Measurements from ENCODE around the gene CHMP6. TPM values are rescaled to one million over a fixed set of nuclear protein-coding genes. Genes with fewer than 3 reads are reported as not detected.

Gene CHMP6
- total and polyA plus RNA-seq, 9 of the 15 experiments (the other 6 are each of a cell fraction or from before 2014, with no cell fraction given) = 0.25 to 30.4 (median 13.4) TPM

DNA sequence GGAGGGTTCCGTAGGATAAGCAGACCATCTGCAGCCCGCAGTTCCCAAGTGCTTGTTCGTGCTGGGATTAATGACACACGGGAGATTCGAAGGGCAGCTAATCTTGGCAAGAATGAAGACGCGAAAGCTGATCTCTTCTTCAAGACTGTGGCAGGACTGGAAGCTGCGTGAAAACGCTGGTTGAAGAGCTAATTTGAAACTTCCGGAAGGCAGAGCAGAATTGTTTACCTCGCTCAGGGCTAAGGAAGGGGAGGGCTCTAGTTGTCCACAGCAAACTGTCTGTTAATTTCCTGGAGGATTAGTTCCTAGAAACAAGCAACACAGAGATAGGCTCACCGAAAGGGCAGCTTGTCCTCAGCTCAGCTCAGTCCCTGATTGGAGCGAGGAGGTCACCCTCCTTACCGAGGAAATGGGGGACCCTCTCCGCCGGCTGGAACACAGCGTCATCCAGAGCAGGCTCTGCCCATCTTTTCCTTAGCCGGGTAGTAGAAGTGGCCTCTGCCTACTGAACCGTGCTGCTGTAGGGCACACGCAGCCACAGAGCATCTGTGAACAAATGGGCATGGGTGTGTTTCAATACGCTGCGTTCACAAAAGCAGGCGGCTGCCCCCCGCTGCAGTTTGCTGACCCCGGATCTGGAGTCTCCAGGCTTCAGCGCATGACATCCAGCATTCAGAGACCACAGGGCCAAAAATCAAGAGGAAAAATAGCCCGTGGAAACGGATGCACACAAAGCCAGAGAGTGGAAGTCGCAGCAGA is 26.6 kb downstream of the CHMP6 start (continued):
- TF ChIP-seq KAT2B (IDR thresholded peaks at IDR 0.05; ENCODE audit: low read depth, low read length) = no peak
- TF ChIP-seq, protein P1, sequence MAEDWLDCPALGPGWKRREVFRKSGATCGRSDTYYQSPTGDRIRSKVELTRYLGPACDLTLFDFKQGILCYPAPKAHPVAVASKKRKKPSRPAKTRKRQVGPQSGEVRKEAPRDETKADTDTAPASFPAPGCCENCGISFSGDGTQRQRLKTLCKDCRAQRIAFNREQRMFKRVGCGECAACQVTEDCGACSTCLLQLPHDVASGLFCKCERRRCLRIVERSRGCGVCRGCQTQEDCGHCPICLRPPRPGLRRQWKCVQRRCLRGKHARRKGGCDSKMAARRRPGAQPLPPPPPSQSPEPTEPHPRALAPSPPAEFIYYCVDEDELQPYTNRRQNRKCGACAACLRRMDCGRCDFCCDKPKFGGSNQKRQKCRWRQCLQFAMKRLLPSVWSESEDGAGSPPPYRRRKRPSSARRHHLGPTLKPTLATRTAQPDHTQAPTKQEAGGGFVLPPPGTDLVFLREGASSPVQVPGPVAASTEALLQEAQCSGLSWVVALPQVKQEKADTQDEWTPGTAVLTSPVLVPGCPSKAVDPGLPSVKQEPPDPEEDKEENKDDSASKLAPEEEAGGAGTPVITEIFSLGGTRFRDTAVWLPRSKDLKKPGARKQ (CRISPR knock-in tag; IDR thresholded peaks at IDR 0.05) = no peak
- TF ChIP-seq TSC22D4 (tag; IDR thresholded peaks at IDR 0.05) = no peak
- no peak for TF ChIP-seq PPARD (CRISPR knock-in tag; IDR thresholded peaks at IDR 0.05)
- no peak for TF ChIP-seq ZNF76 (CRISPR knock-in tag; IDR thresholded peaks at IDR 0.05; ENCODE audit: borderline replicate concordance)
- TF ChIP-seq, protein P2, sequence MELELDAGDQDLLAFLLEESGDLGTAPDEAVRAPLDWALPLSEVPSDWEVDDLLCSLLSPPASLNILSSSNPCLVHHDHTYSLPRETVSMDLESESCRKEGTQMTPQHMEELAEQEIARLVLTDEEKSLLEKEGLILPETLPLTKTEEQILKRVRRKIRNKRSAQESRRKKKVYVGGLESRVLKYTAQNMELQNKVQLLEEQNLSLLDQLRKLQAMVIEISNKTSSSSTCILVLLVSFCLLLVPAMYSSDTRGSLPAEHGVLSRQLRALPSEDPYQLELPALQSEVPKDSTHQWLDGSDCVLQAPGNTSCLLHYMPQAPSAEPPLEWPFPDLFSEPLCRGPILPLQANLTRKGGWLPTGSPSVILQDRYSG (tag; conservative IDR thresholded peaks at IDR 0.05; ENCODE audit: low read depth) = 0 out of 2 replicates have a peak, but pooled peaks have one; percentile 13
- TF ChIP-seq ELF1 (tag; IDR thresholded peaks at IDR 0.05) = peak; percentile 85
- no peak for TF ChIP-seq NCOA2 (IDR thresholded peaks at IDR 0.05; ENCODE audit: partially characterized antibody in 2 of 2)
- TF ChIP-seq, protein P3, sequence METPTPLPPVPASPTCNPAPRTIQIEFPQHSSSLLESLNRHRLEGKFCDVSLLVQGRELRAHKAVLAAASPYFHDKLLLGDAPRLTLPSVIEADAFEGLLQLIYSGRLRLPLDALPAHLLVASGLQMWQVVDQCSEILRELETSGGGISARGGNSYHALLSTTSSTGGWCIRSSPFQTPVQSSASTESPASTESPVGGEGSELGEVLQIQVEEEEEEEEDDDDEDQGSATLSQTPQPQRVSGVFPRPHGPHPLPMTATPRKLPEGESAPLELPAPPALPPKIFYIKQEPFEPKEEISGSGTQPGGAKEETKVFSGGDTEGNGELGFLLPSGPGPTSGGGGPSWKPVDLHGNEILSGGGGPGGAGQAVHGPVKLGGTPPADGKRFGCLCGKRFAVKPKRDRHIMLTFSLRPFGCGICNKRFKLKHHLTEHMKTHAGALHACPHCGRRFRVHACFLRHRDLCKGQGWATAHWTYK (CRISPR knock-in tag; IDR thresholded peaks at IDR 0.05) = no peak
- no peak for TF ChIP-seq CSDE1 (IDR thresholded peaks at IDR 0.05)
- TF ChIP-seq ZNF140 (CRISPR knock-in tag; IDR thresholded peaks at IDR 0.05) = no peak
- TF ChIP-seq JUNB (CRISPR knock-in tag; conservative IDR thresholded peaks at IDR 0.05) = no peak
- TF ChIP-seq MYC (IDR thresholded peaks at IDR 0.05; ENCODE audit: low read depth, low read length) = no peak
- TF ChIP-seq MYC (CRISPR knock-in tag; IDR thresholded peaks at IDR 0.05; ENCODE audit: borderline replicate concordance, low read depth) = no peak
- TF ChIP-seq, protein P4, sequence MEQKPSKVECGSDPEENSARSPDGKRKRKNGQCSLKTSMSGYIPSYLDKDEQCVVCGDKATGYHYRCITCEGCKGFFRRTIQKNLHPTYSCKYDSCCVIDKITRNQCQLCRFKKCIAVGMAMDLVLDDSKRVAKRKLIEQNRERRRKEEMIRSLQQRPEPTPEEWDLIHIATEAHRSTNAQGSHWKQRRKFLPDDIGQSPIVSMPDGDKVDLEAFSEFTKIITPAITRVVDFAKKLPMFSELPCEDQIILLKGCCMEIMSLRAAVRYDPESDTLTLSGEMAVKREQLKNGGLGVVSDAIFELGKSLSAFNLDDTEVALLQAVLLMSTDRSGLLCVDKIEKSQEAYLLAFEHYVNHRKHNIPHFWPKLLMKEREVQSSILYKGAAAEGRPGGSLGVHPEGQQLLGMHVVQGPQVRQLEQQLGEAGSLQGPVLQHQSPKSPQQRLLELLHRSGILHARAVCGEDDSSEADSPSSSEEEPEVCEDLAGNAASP (IDR thresholded peaks at IDR 0.05) = no peak
- TF ChIP-seq MCM3 (IDR thresholded peaks at IDR 0.05) = no peak
- TF ChIP-seq NR2F6 (CRISPR knock-in tag; IDR thresholded peaks at IDR 0.05) = no peak
- peak in 2 of 3 experiments; percentile 61 to 83 for TF ChIP-seq YY1 (IDR thresholded peaks at IDR 0.05; ENCODE audit: borderline replicate concordance in 1 of 3, control insufficient read depth in 1 of 3, extremely low read depth in 1 of 3, insufficient read depth in 3 of 3, insufficient read length in 1 of 3, insufficient replicate concordance in 2 of 3, low read depth in 1 of 3, low read length in 2 of 3)
- TF ChIP-seq, protein P5, sequence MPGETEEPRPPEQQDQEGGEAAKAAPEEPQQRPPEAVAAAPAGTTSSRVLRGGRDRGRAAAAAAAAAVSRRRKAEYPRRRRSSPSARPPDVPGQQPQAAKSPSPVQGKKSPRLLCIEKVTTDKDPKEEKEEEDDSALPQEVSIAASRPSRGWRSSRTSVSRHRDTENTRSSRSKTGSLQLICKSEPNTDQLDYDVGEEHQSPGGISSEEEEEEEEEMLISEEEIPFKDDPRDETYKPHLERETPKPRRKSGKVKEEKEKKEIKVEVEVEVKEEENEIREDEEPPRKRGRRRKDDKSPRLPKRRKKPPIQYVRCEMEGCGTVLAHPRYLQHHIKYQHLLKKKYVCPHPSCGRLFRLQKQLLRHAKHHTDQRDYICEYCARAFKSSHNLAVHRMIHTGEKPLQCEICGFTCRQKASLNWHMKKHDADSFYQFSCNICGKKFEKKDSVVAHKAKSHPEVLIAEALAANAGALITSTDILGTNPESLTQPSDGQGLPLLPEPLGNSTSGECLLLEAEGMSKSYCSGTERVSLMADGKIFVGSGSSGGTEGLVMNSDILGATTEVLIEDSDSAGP (CRISPR knock-in tag; IDR thresholded peaks at IDR 0.05) = no peak
- no peak for TF ChIP-seq SAFB2 (IDR thresholded peaks at IDR 0.05; ENCODE audit: borderline replicate concordance, low read depth, low read length, severe bottlenecking)
